Epidermal melanocyte (primary cell): ENCODE results near the gene PHETA2.
"Not testable (repeated sequence)": the region's sequence is repeated elsewhere in the genome, so short reads cannot be mapped to it uniquely, and the experiment has no call there.

ENCODE experiments used
- DNase-seq: peaks from one replicate; pipeline ENCODE4 v3.0.0; 2011; ENCODE audit warnings: low spot score; ENCODE audit not compliant: insufficient read length

PHETA2 gene

DNA sequence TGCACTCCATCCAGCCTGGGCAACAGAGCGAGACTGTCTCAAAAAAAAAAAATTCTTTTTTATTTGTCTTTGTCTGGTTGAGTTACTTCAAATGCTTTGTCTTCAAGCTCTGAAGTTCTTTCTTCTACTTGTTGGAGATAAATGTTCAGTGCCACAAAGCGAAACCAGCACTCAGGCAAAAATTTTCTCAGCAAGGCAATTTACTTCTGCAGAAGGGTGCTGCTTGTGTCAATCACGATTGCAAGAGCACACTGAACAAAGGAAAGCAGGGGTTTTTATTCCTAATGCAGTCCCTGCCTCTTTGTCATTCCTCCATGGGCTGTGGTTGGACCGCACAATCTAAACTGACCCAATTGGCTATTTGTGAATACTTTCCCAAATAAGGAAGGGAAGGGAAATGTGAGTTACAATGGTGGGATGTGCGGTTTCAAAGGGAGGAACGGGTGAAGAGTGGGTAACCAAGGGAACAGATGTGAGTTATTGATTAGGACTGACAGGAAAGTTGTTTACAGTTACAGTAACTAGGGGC lies 30.3 kb downstream of the PHETA2 start:
- DNase-seq: not testable (repeated sequence)

DNA sequence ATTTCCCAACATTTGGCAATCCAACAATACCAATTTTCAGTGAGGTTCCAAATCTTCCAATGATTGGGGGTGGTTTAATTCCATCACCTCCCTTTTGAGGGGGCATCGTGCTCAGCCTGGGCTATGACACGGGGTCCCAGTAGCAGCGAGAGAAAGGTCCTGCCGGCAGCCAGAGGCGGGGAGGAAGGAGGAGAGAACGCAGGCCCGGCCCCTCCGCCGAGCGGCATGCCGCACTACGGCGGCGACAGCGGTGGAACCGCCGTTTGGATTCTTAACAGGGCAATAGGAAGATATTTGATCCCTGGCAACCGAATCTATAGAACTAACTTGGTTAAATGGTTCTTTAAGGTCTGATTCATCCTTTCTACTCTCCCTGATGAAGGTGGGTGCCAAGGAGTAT lies 34.8 kb downstream of the PHETA2 start:
- DNase-seq: no peak

DNA sequence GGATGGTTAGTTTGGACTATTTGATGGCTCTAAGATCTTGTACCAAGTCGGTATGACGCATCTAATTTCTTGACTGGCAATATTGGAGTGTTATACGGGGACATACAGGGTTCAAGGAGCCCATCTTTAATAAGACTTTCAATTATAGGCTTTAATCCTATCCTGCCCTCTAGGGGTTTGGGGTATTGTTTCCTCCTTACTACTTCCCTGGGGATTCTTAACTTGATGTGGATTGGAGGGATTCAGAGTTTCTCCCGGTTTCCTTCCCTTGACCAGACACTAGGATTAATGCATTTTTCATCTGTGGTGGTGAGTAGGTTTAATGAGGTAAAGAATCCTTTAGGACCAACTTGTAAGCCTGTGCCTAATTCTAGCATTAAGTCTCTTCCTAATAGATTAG lies 37.8 kb downstream of the PHETA2 start:
- no peak for DNase-seq

DNA sequence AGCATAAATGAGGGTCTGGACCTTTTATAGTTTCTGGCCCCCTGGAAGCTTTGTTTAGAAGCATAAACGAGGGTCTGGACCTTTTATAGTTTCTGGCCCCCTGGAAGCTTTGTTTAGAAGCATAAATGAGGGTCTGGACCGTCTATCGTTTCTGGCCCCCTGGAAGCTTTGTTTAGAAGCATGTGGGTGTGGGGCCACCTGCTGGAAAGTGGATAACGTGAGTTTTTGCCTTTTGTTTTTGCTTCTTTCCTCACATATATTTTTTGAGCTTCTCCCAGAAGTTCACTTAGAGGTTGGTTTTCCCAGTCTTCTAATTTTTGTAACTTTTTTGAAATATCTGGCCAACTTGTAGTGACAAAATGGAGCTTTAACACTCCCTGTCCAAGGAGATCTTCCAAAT lies 38.7 kb downstream of the PHETA2 start:
- not testable (repeated sequence) for DNase-seq

DNA sequence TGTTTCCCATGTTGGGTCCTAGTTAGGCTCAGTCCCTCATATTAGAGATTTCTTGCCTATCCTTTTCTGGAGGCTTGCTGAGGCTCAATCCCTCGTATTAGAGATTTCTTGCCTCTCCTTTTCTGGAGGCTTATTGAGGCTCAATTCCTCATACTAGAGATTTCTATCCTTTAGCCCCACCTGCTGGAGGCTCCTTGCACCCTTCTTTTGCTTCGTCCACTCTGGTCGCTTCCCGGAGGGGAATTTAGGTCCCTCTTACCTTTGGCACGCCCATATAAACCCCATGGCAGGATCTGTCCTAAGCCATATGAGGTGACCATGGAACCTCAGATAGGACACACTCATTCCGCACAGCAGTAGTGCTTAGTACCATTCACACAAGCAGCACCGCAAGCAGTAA lies 40.7 kb downstream of the PHETA2 start:
- no peak for DNase-seq

- not testable (repeated sequence) for DNase-seq
Observed at GRCh38 chr22:42115420-42115830, 41.4 kb downstream of the PHETA2 start.

DNA sequence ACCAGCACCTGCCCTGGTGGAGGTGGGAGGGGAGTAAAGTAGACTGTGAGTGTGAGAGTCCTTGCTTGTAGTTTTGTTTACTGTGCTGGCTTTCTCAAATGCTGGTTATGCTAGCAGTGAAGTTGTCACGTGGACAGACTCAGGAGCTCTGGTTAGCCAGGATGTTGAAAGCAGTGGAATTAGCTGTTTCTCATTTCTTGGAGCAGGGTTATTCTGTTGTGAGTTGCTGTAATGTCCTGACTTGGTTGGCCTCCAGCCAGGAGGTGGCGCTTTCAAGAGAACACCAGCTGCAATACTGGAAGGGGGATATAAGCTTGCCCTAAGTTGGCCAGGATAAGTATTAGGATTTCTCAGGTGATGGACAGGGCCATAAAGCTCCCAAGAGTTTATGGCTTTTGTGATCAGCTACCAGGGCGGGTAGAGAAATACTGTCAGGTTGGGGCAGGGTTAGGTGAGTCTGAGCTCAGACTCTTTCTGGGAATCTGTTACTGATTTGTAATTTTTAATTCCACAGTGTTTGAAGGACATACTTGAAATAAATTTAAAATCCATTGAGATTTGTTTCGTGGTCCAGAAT lies 42.9 kb downstream of the PHETA2 start:
- DNase-seq: no peak

DNA sequence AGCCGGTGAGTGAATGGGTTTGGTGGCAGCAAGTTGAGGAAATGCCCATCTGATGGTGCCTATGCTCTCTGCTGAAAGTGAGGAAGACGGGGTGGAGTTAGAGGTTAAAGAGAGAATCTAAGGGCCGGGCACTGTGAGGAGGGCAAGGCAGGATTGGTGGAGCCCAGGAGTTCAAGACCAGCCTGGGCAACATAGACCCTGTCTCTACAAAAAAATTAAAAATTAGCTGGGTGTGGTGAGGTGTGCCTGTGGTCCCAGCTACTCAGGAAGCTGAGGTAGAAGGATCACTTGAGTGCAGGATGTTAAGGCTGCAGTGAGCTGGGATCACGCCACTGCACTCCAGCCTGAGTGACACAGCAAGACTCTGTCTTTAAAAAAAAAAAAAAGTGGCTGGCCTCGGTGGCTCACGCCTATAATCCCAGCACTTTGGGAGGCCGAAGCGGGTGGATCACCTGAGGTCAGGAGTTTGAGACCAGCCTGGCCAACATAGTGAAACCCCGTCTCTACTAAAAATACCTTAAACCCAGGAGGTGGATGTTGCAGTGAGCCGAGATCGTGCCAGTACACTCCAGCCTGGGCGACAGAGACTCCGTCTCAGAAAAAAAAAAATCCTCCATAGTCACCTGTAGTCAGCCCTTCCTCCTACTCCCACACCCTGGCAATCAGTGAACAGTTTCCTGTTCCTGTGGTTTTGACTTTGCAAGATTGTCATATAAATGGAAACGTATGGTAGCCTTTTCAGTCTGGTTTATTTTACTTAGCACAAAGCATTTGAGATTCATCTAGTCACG lies 46.4 kb downstream of the PHETA2 start:
- not testable (repeated sequence) for DNase-seq

- not testable (repeated sequence) for DNase-seq
Observed at GRCh38 chr22:42123529-42123928, 49.5 kb downstream of the PHETA2 start.

GRCh38 chr22:42127606-42128005 lies 53.6 kb downstream of the PHETA2 start:
- DNase-seq: no peak

GRCh38 chr22:42128007-42128406 lies 54.0 kb downstream of the PHETA2 start:
- not testable (repeated sequence) for DNase-seq
